ENCODE measurements around the gene VEZT.
"Not testable (repeated sequence)": the region's sequence is repeated elsewhere in the genome, so short reads cannot be mapped to it uniquely, and the experiment has no call there.

VEZT gene

DNA sequence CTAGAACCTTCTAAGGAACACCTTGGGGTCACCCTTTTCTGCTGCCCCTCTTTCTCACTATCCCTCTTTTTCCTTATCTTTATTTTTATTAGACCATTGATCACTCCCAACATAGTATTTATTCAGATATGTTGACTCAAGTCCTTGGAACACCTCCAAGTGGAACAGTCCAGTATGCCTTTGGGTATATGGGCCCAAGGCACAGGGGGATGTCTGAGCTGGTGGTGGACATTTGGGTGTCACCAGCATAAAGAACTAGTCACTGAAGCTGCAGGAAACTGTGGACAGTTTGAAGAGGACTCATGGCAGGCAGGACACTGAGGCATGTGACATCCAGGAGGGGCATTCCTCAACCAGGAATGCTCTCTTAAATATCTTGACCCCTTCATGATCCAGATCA lies 105.6 kb downstream of the VEZT start:
- no peak for TF ChIP-seq CTCF (conservative IDR thresholded peaks at IDR 0.05; ENCODE audit: low read depth, low read length)
- H3K27ac ChIP-seq = no peak overlapping the region
- H3K4me3 ChIP-seq (IDR thresholded peaks at IDR 0.05; ENCODE audit: insufficient read depth, low read depth, low read length) = no peak overlapping the region
- no peaks in the 10 kb centered on the region for H3K27me3 ChIP-seq (ENCODE audit: insufficient read depth, low read depth)
- H3K36me3 ChIP-seq (ENCODE audit: insufficient read depth) = no peaks in the 10 kb centered on the region
- H3K79me2 ChIP-seq (ENCODE audit: insufficient read depth, low read depth) = no peaks in the 10 kb centered on the region
- no peaks in the 10 kb centered on the region for H4K20me1 ChIP-seq (ENCODE audit: insufficient read depth)
- no peak overlapping the region for H3K9ac ChIP-seq
- no peaks in the 10 kb centered on the region for H3K4me1 ChIP-seq (ENCODE audit: low read depth, poor library complexity, severe bottlenecking)
- H2AFZ ChIP-seq (ENCODE audit: low read depth) = no peak overlapping the region
- H3K4me2 ChIP-seq = no peak overlapping the region

DNA sequence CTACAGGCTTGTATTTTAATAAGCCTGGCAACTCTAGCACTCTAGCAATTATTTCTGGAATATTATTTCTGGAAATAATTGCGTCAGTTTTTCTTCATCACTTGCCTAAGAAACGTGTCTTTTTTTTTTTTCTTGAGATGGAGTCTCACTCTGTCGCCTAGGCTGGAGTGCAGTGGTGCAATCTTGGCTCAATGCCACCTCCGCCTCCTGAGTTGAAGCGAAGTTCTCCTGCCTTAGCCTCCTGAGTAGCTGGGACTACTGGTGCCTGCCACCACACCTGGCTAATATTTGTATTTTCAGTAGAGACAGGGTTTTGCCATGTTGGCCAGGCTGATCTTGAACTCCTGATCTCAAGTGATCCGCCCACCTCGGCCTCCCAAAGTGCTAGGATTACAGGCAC lies 106.6 kb downstream of the VEZT start:
- H3K36me3 ChIP-seq (ENCODE audit: insufficient read depth); H3K4me3 ChIP-seq (IDR thresholded peaks at IDR 0.05; ENCODE audit: insufficient read depth, low read depth, low read length); H3K4me1 ChIP-seq (ENCODE audit: low read depth, poor library complexity, severe bottlenecking); H3K4me2 ChIP-seq; H4K20me1 ChIP-seq (ENCODE audit: insufficient read depth); H3K27me3 ChIP-seq (ENCODE audit: insufficient read depth, low read depth); H3K9ac ChIP-seq; H2AFZ ChIP-seq (ENCODE audit: low read depth); H3K27ac ChIP-seq; H3K79me2 ChIP-seq (ENCODE audit: insufficient read depth, low read depth): not testable (repeated sequence)

DNA sequence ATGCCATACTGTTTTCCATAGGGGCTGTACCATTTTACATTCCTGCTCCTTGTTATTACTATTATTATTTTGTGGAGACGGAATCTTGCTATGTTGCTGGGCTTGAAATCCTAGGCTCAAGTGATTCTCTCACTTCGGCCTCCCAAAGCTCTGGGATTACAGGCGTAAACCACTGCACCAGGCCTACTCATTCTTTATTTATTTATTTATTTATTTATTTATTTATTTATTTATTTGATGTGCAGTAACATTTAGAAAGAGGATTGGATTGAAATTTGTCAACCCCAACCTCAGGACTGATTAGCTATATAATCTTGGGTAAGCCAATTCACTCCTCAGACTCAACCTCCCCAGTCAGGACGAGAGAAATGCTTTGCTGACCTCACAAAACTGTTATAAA lies 107.9 kb downstream of the VEZT start:
- H3K27me3 ChIP-seq (ENCODE audit: insufficient read depth, low read depth) = no peaks in the 10 kb centered on the region
- H3K36me3 ChIP-seq (ENCODE audit: insufficient read depth) = no peaks in the 10 kb centered on the region
- H3K79me2 ChIP-seq (ENCODE audit: insufficient read depth, low read depth) = no peaks in the 10 kb centered on the region
- no peak overlapping the region for H3K4me2 ChIP-seq
- H3K4me3 ChIP-seq (IDR thresholded peaks at IDR 0.05; ENCODE audit: insufficient read depth, low read depth, low read length) = no peak overlapping the region
- H3K9ac ChIP-seq = no peak overlapping the region
- TF ChIP-seq CTCF (conservative IDR thresholded peaks at IDR 0.05; ENCODE audit: low read depth, low read length) = no peak
- H3K27ac ChIP-seq = no peak overlapping the region
- no peaks in the 10 kb centered on the region for H3K4me1 ChIP-seq (ENCODE audit: low read depth, poor library complexity, severe bottlenecking)
- no peaks in the 10 kb centered on the region for H4K20me1 ChIP-seq (ENCODE audit: insufficient read depth)
- H2AFZ ChIP-seq (ENCODE audit: low read depth) = no peak overlapping the region

DNA sequence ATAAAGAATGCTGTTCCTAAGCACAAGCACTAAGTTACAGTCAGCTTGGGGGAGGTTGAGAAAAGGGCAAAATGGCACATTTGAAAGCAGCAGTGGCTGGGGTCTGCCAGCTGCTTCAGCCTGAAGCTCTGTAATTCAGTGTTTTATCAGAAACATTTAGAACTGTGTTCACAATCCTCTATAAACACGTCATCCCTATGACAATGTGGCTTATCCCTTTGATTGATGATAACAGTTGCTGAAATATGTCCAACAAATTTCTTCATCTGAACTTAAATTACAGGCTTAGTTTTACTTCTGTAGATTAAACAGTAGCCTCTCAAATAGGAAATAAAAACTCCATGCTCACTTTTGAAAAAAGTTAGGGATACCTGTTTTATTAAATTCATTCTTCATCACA lies 108.8 kb downstream of the VEZT start:
- no peak overlapping the region for H2AFZ ChIP-seq (ENCODE audit: low read depth)
- H3K4me2 ChIP-seq = no peak overlapping the region
- no peaks in the 10 kb centered on the region for H3K4me1 ChIP-seq (ENCODE audit: low read depth, poor library complexity, severe bottlenecking)
- H3K9ac ChIP-seq = no peak overlapping the region
- no peaks in the 10 kb centered on the region for H3K79me2 ChIP-seq (ENCODE audit: insufficient read depth, low read depth)
- no peak overlapping the region for H3K4me3 ChIP-seq (IDR thresholded peaks at IDR 0.05; ENCODE audit: insufficient read depth, low read depth, low read length)
- no peaks in the 10 kb centered on the region for H3K36me3 ChIP-seq (ENCODE audit: insufficient read depth)
- no peaks in the 10 kb centered on the region for H3K27me3 ChIP-seq (ENCODE audit: insufficient read depth, low read depth)
- no peaks in the 10 kb centered on the region for H4K20me1 ChIP-seq (ENCODE audit: insufficient read depth)
- H3K27ac ChIP-seq = no peak overlapping the region
- TF ChIP-seq CTCF (conservative IDR thresholded peaks at IDR 0.05; ENCODE audit: low read depth, low read length) = no peak

GRCh38 chr12:95326855-95327254 lies 109.2 kb downstream of the VEZT start:
- no peak overlapping the region for H3K9ac ChIP-seq
- H3K79me2 ChIP-seq (ENCODE audit: insufficient read depth, low read depth) = no peaks in the 10 kb centered on the region
- TF ChIP-seq CTCF (conservative IDR thresholded peaks at IDR 0.05; ENCODE audit: low read depth, low read length) = no peak
- no peak overlapping the region for H3K27ac ChIP-seq
- H3K4me2 ChIP-seq = no peak overlapping the region
- H4K20me1 ChIP-seq (ENCODE audit: insufficient read depth) = no peaks in the 10 kb centered on the region
- no peak overlapping the region for H2AFZ ChIP-seq (ENCODE audit: low read depth)
- H3K27me3 ChIP-seq (ENCODE audit: insufficient read depth, low read depth) = no peaks in the 10 kb centered on the region
- no peaks in the 10 kb centered on the region for H3K36me3 ChIP-seq (ENCODE audit: insufficient read depth)
- no peaks in the 10 kb centered on the region for H3K4me1 ChIP-seq (ENCODE audit: low read depth, poor library complexity, severe bottlenecking)
- H3K4me3 ChIP-seq (IDR thresholded peaks at IDR 0.05; ENCODE audit: insufficient read depth, low read depth, low read length) = no peak overlapping the region
